Neural cell (in vitro differentiated cells): ENCODE results near the gene ADSS1. TPM values are rescaled to one million over a fixed set of nuclear protein-coding genes. Genes with fewer than 3 reads are reported as not detected.

Source experiments
- H2AFZ ChIP-seq: fragments of 200-600, 300-800 bp; sonication (generic), shearing (Covaris generic); 2 replicates; pipeline ENCODE4 v1.6.0; 2014; ENCODE audit warnings: low read depth, mild to moderate bottlenecking, antibody characterized with exemption, low read length, moderate library complexity
- H3F3A ChIP-seq: fragments of 200-600 bp; shearing (Covaris generic); 2 replicates; pipeline ENCODE4 v1.6.1; 2016; ENCODE audit warnings: mild to moderate bottlenecking, moderate library complexity, mixed read lengths, antibody characterized with exemption, low read length; ENCODE audit not compliant: insufficient read depth, poor library complexity, severe bottlenecking
- H3K27ac ChIP-seq: fragments of 200-600, 300-800 bp; sonication (generic), shearing (Covaris generic); 2 replicates; pipeline ENCODE4 v1.5.1; 2014; ENCODE audit warnings: mild to moderate bottlenecking, low read length, moderate library complexity
- H3K27me3 ChIP-seq: fragments of 300-800, 200-600 bp; sonication (generic), shearing (Covaris generic); 2 replicates; pipeline ENCODE4 v1.6.0; 2014; ENCODE audit warnings: mild to moderate bottlenecking, low read depth, low read length, moderate library complexity; ENCODE audit not compliant: insufficient read depth
- H3K36me3 ChIP-seq: fragments of 300-800, 200-600 bp; sonication (generic), shearing (Covaris generic); 2 replicates; pipeline ENCODE4 v1.5.1; 2014; ENCODE audit warnings: mild to moderate bottlenecking, antibody characterized with exemption, low read length, moderate library complexity; ENCODE audit not compliant: insufficient read depth
- H3K4me2 ChIP-seq: fragments of 300-800, 200-600 bp; sonication (generic), shearing (Covaris generic); 2 replicates; pipeline ENCODE4 v1.6.0; 2014; ENCODE audit warnings: mild to moderate bottlenecking, low read length
- H3K4me3 ChIP-seq: fragments of 300-800, 200-600 bp; sonication (generic), shearing (Covaris generic); 2 replicates; pipeline ENCODE4 v1.5.1; 2014; ENCODE audit warnings: mild to moderate bottlenecking, low read length, moderate library complexity
- H3K79me2 ChIP-seq: fragments of 200-600 bp; shearing (Covaris generic); replicated peaks from 2 replicates; pipeline ENCODE4 v1.6.0; 2014; ENCODE audit warnings: mild to moderate bottlenecking, low read length, moderate library complexity; ENCODE audit not compliant: insufficient read depth
- H3K9ac ChIP-seq: fragments of 300-800, 200-600 bp; sonication (generic), shearing (Covaris generic); 2 replicates; pipeline ENCODE4 v1.6.1; 2016; ENCODE audit warnings: mild to moderate bottlenecking, low read length, mixed read lengths
- H3K9me2 ChIP-seq: fragments of 200-600 bp; shearing (Covaris generic); 2 replicates; pipeline ENCODE4 v1.6.1; 2016; ENCODE audit warnings: mild to moderate bottlenecking, low read length, mixed read lengths; ENCODE audit not compliant: insufficient read depth
- H3K9me3 ChIP-seq: fragments of 200-600, 300-800 bp; sonication (generic), shearing (Covaris generic); 2 replicates; pipeline ENCODE4 v1.6.1; 2016; ENCODE audit warnings: mild to moderate bottlenecking, mixed run types, low read length, moderate library complexity, mixed read lengths
- H4K20me1 ChIP-seq: fragments of 200-600 bp; shearing (Covaris generic); 2 replicates; pipeline ENCODE4 v1.6.1; 2016; ENCODE audit warnings: mild to moderate bottlenecking, mixed run types; ENCODE audit not compliant: insufficient read depth
- EP300 ChIP-seq: fragments of 450-650 bp; conservative IDR thresholded peaks from 2 replicates; pipeline ENCODE4 v1.6.1; 2014; ENCODE audit warnings: antibody characterized with exemption, mild to moderate bottlenecking, moderate library complexity; ENCODE audit not compliant: poor library complexity, severe bottlenecking
- EZH2 ChIP-seq: fragments of 200-600, 300-800 bp; shearing (Covaris generic), sonication (generic); IDR thresholded peaks from 2 replicates; pipeline ENCODE4 v1.6.1; 2014; ENCODE audit warnings: antibody characterized with exemption, low read length, borderline replicate concordance, mild to moderate bottlenecking; ENCODE audit not compliant: insufficient read depth, poor library complexity, severe bottlenecking
- MXI1 ChIP-seq: fragments of 450-650 bp; conservative IDR thresholded peaks from 2 replicates; pipeline ENCODE4 v1.6.1; 2014; ENCODE audit warnings: antibody characterized with exemption, mild to moderate bottlenecking; ENCODE audit not compliant: poor library complexity, severe bottlenecking
- POLR2AphosphoS5 ChIP-seq: IDR thresholded peaks from 2 replicates; pipeline ENCODE4 v1.6.1; 2012
- RAD21 ChIP-seq: fragments of 450-650 bp; conservative IDR thresholded peaks from 2 replicates; pipeline ENCODE4 v1.6.1; 2014; ENCODE audit warnings: antibody characterized with exemption, mild to moderate bottlenecking, moderate library complexity
- SMC3 ChIP-seq: fragments of 450-650 bp; conservative IDR thresholded peaks from 2 replicates; pipeline ENCODE4 v1.6.1; 2014; ENCODE audit warnings: antibody characterized with exemption, mild to moderate bottlenecking, moderate library complexity; ENCODE audit not compliant: poor library complexity
- TAF1 ChIP-seq: IDR thresholded peaks from 2 replicates; pipeline ENCODE4 v1.6.1; 2012; ENCODE audit warnings: low read depth
- polyA plus RNA-seq: library from polyadenylated mRNA; depleted of rRNA; stranded (reverse); fragments of >200 nt; gene quantifications from 2 replicates; pipeline ENCODE4 v1.2.3, GENCODE V29; 2014
- TF ChIP-seq, protein P1 (sequence below): fragments of 450-650 bp; IDR thresholded peaks from 2 replicates; pipeline ENCODE4 v1.5.1; 2014; ENCODE audit warnings: antibody characterized with exemption, mild to moderate bottlenecking, moderate library complexity; ENCODE audit not compliant: poor library complexity, severe bottlenecking
- TF ChIP-seq, protein P2 (sequence below): IDR thresholded peaks from 2 replicates; pipeline ENCODE4 v1.6.1; 2012; ENCODE audit warnings: borderline replicate concordance

ADSS1 gene
- polyA plus RNA-seq, 1 donor from 2014 or later = 4.3 TPM

DNA sequence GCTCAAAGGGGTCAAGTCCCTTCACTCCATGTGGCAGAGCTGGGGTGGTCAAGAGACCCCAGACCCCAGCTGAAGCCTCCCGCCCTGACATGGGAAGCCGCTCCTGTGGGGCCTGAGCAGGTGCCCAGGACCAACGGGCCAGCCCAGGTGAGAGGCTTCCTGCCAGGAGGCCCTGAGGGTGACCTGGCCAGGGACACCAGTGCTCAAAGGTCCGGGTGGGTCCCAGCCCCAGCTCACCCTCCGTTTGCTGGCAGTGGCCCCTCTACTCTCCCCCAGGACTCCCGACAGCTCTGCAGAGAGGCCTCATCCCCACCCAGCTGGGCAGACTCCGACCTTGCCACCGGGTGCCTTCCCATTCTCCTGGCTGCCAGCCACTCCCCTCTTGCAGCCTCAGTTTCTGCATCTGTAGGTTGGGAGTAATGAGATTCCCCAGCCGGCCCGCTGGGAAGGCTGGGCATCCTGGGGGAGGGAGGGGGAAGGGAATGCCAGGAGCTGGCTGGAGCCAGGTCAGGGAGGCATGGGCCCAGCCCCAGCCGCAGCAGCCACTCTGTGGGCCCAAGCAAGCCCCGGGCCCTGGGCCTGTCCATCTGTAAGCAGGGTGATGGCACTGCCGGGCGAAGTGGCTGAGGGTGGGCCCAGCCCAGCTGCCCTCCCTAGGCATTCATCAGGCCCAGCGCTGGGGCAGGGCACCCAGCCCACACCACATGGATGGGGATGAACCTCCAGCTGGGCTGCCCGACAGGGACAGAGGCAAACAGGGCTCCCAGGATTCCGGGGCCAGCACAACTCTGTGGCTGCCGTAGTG lies 44.9 kb upstream of the ADSS1 start:
- Histone ChIP-seq H3K79me2 (no peaks in the 10 kb centered on the region), H3K4me3 (no peak overlapping the region), H3K27me3 (no peaks in the 10 kb centered on the region), H3K9me2 (no peaks in the 10 kb centered on the region), H3K36me3 (no peaks in the 10 kb centered on the region), H3K27ac (no peak overlapping the region), H4K20me1 (no peaks in the 10 kb centered on the region), H3K9ac (no peak overlapping the region), H3K9me3 (no peaks in the 10 kb centered on the region), H2AFZ (no peak overlapping the region), H3F3A (no peaks in the 10 kb centered on the region), H3K4me2 (no peak overlapping the region)
- TF ChIP-seq MXI1 = no peak
- no peak for TF ChIP-seq POLR2AphosphoS5
- TF ChIP-seq EP300 = no peak
- TF ChIP-seq, protein P1, sequence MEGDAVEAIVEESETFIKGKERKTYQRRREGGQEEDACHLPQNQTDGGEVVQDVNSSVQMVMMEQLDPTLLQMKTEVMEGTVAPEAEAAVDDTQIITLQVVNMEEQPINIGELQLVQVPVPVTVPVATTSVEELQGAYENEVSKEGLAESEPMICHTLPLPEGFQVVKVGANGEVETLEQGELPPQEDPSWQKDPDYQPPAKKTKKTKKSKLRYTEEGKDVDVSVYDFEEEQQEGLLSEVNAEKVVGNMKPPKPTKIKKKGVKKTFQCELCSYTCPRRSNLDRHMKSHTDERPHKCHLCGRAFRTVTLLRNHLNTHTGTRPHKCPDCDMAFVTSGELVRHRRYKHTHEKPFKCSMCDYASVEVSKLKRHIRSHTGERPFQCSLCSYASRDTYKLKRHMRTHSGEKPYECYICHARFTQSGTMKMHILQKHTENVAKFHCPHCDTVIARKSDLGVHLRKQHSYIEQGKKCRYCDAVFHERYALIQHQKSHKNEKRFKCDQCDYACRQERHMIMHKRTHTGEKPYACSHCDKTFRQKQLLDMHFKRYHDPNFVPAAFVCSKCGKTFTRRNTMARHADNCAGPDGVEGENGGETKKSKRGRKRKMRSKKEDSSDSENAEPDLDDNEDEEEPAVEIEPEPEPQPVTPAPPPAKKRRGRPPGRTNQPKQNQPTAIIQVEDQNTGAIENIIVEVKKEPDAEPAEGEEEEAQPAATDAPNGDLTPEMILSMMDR = no peak
- no peak for TF ChIP-seq EZH2
- no peak for TF ChIP-seq RAD21
- no peak for TF ChIP-seq TAF1
- no peak for TF ChIP-seq SMC3

DNA sequence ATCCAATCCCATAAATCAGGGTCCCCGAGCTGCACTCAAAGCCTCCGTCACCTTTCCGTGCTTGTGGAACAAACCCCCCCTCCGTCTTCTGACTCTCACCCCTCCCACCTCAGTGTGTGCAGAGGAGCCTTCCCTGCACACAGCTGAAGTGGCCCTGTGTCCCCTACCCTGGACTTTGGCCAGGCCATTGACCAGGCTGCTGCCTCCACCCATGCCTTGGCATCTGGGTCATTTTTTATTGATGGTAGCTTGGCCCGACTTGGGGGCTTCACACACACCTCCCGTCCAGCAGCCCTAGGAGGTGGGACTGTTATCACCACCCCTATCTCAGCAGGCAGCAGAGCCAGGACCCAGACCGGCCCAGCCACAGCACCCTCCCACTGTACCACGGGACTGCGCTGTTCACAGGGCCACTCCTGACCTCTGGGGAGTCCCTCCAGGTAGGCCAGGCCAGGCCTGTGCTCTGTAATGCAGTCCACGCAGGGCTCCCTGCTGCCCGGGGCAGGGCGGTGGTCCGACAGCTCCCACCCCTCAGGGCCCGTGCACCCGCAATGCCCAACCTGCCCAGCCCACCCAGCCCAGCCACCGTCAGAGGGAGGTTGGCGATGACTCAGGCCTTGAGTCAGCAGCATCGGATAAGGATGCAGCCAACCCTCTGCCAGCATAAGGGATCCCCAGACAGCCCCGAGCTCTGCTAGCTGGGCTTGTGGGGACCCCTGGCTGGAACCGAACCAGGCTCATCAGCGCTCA lies 43.8 kb upstream of the ADSS1 start:
- no peaks in the 10 kb centered on the region for H3K9me2 ChIP-seq
- H3K36me3 ChIP-seq = no peaks in the 10 kb centered on the region
- H3K27ac ChIP-seq = no peak overlapping the region
- no peaks in the 10 kb centered on the region for H3F3A ChIP-seq
- H3K27me3 ChIP-seq = no peaks in the 10 kb centered on the region
- H3K9ac ChIP-seq = no peak overlapping the region
- H4K20me1 ChIP-seq = no peaks in the 10 kb centered on the region
- no peaks in the 10 kb centered on the region for H3K9me3 ChIP-seq
- no peak for TF ChIP-seq EZH2
- H3K4me2 ChIP-seq = no peak overlapping the region
- no peaks in the 10 kb centered on the region for H3K79me2 ChIP-seq
- H2AFZ ChIP-seq = no peak overlapping the region
- no peak overlapping the region for H3K4me3 ChIP-seq

DNA sequence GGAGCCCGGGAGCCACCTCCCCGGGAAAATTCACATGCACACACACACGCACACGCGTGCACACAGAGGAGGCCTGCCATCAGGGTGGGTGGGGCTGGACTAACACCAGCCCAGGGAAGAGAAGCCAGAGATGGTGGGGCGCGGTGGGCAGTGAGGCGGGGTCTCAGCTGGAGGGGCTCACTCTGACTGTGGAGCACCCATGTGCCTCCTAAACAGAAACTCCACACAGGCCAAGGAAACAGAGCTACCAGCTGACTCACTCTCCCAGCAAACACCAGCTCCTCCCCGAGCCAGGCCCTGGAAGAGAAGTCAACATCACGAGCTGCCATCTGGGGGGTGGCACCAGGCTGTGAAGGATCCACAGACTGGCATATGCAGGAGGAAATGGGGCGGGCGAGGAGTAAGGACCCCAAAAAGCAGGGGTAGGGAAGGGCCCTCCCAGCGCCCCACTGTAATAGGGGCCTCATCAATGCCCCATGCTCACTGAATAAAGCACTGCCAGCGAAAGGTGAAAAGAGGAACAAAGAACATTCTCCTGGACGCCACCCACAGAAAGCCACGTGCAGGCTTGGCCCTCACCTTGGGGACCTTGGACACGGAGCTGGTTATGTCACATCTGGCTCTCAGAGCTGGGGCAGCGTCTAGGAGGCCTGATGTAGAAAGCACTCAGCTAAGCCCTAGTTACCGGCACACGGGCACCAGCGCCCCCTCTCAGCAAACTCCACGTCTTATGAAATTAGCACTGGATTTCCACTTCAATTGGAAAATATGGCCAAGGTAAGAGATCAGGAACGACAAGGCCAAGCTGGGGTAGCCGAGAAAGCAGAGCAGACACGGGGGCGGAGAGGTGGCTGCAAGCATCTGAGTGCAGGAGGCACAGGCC lies 43.0 kb upstream of the ADSS1 start:
- TF ChIP-seq, protein P2, sequence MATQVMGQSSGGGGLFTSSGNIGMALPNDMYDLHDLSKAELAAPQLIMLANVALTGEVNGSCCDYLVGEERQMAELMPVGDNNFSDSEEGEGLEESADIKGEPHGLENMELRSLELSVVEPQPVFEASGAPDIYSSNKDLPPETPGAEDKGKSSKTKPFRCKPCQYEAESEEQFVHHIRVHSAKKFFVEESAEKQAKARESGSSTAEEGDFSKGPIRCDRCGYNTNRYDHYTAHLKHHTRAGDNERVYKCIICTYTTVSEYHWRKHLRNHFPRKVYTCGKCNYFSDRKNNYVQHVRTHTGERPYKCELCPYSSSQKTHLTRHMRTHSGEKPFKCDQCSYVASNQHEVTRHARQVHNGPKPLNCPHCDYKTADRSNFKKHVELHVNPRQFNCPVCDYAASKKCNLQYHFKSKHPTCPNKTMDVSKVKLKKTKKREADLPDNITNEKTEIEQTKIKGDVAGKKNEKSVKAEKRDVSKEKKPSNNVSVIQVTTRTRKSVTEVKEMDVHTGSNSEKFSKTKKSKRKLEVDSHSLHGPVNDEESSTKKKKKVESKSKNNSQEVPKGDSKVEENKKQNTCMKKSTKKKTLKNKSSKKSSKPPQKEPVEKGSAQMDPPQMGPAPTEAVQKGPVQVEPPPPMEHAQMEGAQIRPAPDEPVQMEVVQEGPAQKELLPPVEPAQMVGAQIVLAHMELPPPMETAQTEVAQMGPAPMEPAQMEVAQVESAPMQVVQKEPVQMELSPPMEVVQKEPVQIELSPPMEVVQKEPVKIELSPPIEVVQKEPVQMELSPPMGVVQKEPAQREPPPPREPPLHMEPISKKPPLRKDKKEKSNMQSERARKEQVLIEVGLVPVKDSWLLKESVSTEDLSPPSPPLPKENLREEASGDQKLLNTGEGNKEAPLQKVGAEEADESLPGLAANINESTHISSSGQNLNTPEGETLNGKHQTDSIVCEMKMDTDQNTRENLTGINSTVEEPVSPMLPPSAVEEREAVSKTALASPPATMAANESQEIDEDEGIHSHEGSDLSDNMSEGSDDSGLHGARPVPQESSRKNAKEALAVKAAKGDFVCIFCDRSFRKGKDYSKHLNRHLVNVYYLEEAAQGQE = no peak
- TF ChIP-seq MXI1 = no peak
- TF ChIP-seq EP300 = no peak
- TF ChIP-seq RAD21 = peak; percentile 36
- TF ChIP-seq POLR2AphosphoS5 = no peak
- TF ChIP-seq, protein P1 = peak; percentile 42
- no peak for TF ChIP-seq EZH2
- peak; percentile 19 for TF ChIP-seq SMC3
- TF ChIP-seq TAF1 = no peak
- Histone ChIP-seq H3K4me2 (no peak overlapping the region), H3K27ac (no peak overlapping the region), H3K4me3 (no peak overlapping the region), H3K9me3 (no peaks in the 10 kb centered on the region), H3K36me3 (no peaks in the 10 kb centered on the region), H3K9ac (no peak overlapping the region), H3K9me2 (no peaks in the 10 kb centered on the region), H3K27me3 (no peaks in the 10 kb centered on the region), H4K20me1 (no peaks in the 10 kb centered on the region), H2AFZ (no peak overlapping the region), H3F3A (no peaks in the 10 kb centered on the region), H3K79me2 (no peaks in the 10 kb centered on the region)
